GM20431 (cell line): ENCODE results near the gene BRIP1.

ENCODE experiments used
- in situ Hi-C: fragments of 300-500 bp; cut with MseI, MboI; formaldehyde crosslinking; loops from one replicate; pipeline ENCODE4 v1.15.0; 2020; ENCODE audit warnings: low sequenced_read_pairs; ENCODE audit not compliant: unreplicated experiment

BRIP1 gene

GRCh38 chr17:61770752-61771533 lies 92.4 kb downstream of the BRIP1 start:
- in situ Hi-C loops, result no loop called here

- in situ Hi-C loops, result no loop called here
These were observed 93.3 kb downstream of the BRIP1 start for GRCh38 chr17:61770043-61770442.

- in situ Hi-C loops, result no loop called here
These were observed 94.9 kb downstream of the BRIP1 start for GRCh38 chr17:61768405-61768804.

- in situ Hi-C loops, result no loop called here
These were observed 96.8 kb downstream of the BRIP1 start for GRCh38 chr17:61766520-61766919.

- in situ Hi-C loops, result no loop called here
These were observed 98.5 kb downstream of the BRIP1 start for GRCh38 chr17:61764846-61765245.

GRCh38 chr17:61761827-61762226 lies 101.5 kb downstream of the BRIP1 start:
- in situ Hi-C loops, result no loop called here

- in situ Hi-C loops, result no loop called here
These were observed 104.0 kb downstream of the BRIP1 start for GRCh38 chr17:61759362-61759761.

- in situ Hi-C loops, result no loop called here
These were observed 104.9 kb downstream of the BRIP1 start for GRCh38 chr17:61758430-61758829.

- in situ Hi-C loops, result no loop called here
These were observed 106.2 kb downstream of the BRIP1 start for GRCh38 chr17:61757168-61757567.

GRCh38 chr17:61756561-61756960 lies 106.8 kb downstream of the BRIP1 start:
- in situ Hi-C loops, result no loop called here

GRCh38 chr17:61755668-61756067 lies 107.7 kb downstream of the BRIP1 start:
- in situ Hi-C loops, result no loop called here

GRCh38 chr17:61755078-61755477 lies 108.2 kb downstream of the BRIP1 start:
- in situ Hi-C loops, result no loop called here

- in situ Hi-C loops, result no loop called here
These were observed 109.2 kb downstream of the BRIP1 start for GRCh38 chr17:61754124-61754523.

- in situ Hi-C loops, result no loop called here
These were observed 109.6 kb downstream of the BRIP1 start for GRCh38 chr17:61753696-61754095.

GRCh38 chr17:61750656-61751055 lies 112.7 kb downstream of the BRIP1 start:
- in situ Hi-C loops, result no loop called here

GRCh38 chr17:61749823-61750404 lies 113.4 kb downstream of the BRIP1 start:
- in situ Hi-C loops, result no loop called here

GRCh38 chr17:61746248-61746985 lies 116.9 kb downstream of the BRIP1 start:
- in situ Hi-C loops, result no loop called here

GRCh38 chr17:61744804-61745203 lies 118.5 kb downstream of the BRIP1 start:
- in situ Hi-C loops, result no loop called here

GRCh38 chr17:61744252-61744651 lies 119.1 kb downstream of the BRIP1 start:
- in situ Hi-C loops, result no loop called here

GRCh38 chr17:61743766-61744165 lies 119.6 kb downstream of the BRIP1 start:
- in situ Hi-C loops, result no loop called here

- in situ Hi-C loops, result no loop called here
These were observed 124.3 kb downstream of the BRIP1 start for GRCh38 chr17:61739002-61739401.
